GM21723 (cell line): ENCODE measurements around the gene MAGI1.

ENCODE experiments used
- ATAC-seq: cut with Tn5 transposase; IDR thresholded peaks from one replicate; pipeline ENCODE4 v1.9.1; 2021; ENCODE audit warnings: mild to moderate bottlenecking, moderate library complexity; ENCODE audit not compliant: unreplicated experiment

Gene MAGI1

GRCh38 chr3:66015841-66016240 lies 22.9 kb downstream of the MAGI1 start:
- no peak for ATAC-seq

DNA sequence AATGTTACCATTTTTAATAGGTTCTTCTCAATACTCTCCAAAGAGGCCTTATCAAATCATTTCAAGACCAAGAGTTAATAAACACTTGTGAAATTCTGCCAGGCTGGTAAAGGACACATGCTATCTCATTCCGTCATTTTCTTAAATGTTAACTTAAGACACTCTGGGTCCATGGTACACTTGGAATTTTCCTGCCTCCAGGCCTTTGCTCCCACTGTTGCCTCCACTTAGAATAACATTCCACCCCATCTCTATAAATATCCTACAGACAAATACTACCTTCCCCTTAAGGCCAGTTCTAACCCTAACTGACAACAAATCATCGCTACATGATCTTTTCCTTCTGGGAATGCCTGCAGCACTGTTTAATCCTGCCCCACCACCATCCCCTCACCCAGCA lies 24.1 kb downstream of the MAGI1 start:
- no peak for ATAC-seq

GRCh38 chr3:66014056-66014455 lies 24.7 kb downstream of the MAGI1 start:
- ATAC-seq: no peak

GRCh38 chr3:66012711-66013110 lies 26.0 kb downstream of the MAGI1 start:
- ATAC-seq: no peak

DNA sequence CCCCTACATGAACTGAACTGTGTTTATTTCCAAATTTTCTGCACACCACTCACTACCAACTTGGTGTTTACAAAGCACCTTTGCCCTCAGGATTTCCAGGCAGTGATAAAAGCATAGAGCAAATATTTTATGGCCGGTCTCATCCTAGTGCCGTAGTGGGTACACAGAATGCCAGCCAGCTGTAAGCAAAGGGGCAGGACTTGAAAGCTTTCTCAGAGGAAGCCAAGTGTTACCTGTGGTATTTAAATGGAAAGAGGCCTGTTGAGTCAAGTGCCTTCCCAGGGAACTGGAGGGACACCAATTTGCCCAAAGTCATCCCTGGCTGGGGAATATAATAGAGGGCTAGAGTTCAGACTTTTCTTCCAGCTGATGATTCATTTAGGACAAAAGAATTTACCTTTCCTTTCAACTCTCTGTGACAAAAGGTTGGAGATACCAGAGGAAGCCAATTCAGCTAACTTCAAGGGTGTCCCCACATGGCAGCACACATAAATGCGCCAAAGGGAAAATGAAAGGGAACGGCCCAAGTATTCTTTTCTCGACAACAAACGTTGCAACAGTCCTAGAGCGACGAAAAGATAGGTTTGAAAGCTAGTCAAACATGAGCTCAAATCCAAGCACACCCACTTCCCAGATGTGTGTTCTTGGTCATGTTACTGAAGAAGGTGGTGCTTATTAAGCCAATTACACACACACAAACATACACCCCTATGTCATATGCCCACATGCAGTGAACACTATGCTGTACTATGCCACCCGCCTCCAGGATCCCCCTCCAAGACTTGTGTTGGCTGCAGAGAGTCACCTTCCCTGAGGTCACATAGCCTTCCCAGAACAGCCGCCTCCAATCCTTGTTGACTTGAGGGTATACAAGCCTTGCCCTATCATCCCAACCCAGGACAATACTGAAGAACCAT lies 27.7 kb downstream of the MAGI1 start:
- ATAC-seq: no peak

DNA sequence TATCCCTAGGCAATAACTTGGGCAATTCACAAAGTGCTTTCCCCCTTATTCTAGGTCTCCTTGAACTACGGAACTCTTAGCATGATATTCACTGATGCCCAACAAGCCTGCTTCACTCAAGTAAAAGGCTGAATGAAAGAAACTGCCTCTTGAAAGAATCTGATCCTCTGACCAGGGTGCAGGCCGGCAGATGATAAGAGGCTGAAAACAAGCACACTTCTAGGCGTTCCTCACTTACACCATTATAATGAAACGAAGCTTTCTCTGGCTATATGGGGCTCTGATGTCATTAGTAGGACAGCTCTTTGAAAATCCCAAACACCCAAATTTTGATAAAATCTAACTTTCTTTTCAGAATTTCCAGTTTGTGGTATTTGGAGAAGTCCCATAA lies 28.4 kb downstream of the MAGI1 start:
- no peak for ATAC-seq

DNA sequence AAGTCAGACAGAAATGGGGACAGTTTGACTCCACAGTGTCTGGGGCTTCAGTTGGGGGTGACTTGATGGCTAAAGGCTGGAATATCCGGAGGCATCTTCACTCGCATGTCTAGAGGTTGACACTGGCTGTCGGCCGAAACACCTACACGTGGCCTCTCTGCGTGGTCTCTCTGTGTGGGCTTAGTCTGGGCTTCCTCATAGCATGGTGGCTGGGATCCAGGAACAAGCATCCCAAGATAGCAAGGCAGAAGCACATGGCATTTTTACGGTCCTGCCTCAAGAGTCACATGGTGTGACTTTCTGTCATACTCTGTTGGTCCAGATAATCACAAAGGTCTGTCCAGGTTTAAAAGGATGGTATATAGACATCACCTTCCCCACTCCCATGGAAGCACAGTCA lies 34.5 kb downstream of the MAGI1 start:
- no peak for ATAC-seq

DNA sequence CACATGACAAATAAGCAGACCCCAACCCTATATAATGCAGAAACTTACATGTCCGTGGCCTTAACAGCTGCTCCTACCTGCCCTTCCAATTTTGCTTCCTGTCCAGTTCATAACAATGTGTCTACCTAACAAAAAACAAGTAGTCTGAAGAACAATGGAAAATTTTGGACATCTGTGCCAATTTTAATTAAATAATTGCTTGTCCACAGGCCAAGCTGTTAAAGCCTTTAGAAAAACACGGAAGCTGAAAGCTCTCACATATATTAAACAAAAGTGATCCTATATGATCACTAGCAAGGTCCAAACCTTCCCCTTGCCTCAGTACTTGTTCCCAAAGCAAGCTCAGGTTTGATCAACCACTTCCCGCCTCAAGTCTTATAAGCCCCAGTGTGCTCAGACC lies 37.1 kb downstream of the MAGI1 start:
- ATAC-seq: no peak

- ATAC-seq: no peak
These were observed 38.2 kb downstream of the MAGI1 start for GRCh38 chr3:66000506-66000905.

DNA sequence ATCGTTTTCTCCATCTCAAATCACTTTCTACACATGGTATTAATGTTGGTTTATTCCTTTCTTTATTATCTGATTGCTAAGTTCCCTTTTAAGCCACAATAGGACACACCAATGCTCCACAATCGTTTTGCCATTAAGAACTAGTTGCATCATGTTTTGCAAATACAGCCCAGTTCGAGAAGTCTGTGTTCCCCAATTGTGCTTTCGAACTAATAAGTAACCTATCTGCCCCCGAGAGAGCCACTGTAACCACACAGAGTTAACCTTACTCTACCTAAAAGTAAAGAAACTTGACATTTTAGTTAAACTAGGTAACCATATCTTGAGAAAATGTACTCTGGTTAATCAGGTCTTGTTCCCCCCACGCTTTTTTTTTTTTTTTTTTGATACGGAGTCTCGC lies 39.1 kb downstream of the MAGI1 start:
- no peak for ATAC-seq

- ATAC-seq: no peak
These were observed 42.1 kb downstream of the MAGI1 start for GRCh38 chr3:65996589-65996988.

DNA sequence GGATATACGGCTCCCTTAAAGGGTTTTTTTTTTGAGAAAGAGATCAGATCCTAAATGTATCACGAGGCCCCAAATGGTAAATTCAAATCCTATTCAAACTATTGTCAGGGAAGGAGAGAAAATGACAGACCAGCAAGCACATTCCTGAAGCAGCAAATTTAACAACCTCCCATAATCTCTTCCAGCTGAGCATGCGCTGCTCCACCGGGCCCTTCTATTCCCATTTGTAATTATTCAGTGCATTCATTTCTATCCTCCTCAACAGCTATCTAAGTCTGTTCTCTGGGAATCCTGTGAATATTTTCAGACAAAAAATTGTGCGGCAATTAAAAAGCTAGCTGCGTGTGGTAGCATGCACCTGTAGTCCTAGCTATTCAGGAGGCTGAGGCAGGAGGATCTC lies 43.2 kb downstream of the MAGI1 start:
- no peak for ATAC-seq

- no peak for ATAC-seq
These were observed 43.7 kb downstream of the MAGI1 start for GRCh38 chr3:65995030-65995429.

DNA sequence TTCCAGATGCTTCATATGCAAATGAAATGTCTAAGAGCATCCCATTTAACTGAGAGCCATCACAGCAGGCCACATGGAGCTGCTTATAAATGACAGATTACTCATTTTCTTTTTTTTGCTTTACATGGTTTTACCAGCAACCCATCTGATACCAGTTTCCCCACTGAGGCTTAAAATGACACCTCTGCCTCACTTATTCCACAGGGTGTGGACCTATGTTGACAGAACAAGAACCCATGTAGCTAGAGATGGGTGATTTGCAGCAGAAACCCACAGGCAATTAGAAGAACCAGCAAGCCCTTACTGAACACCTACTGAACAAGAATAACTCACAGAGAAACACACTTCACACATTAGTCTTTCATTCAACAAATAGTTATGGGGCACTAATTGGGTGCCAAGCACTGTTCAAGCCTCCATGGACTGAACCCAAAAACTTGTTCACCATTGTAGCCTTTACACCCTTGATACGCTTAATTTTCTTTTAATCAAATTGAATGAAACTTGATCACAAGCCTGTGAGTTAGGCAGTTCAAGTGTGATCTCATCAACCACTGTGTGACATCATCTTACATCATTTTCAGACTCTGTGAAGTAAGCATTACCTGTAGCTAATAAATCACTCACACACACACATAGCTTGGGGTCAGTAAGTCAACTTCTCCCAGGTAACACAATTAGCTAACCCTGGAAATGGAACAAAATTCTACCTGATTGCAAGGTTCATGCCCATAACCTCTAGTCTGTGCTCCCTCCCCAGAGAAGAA lies 45.4 kb downstream of the MAGI1 start:
- ATAC-seq: no peak

- ATAC-seq: no peak
These were observed 46.6 kb downstream of the MAGI1 start for GRCh38 chr3:65992106-65992505.

DNA sequence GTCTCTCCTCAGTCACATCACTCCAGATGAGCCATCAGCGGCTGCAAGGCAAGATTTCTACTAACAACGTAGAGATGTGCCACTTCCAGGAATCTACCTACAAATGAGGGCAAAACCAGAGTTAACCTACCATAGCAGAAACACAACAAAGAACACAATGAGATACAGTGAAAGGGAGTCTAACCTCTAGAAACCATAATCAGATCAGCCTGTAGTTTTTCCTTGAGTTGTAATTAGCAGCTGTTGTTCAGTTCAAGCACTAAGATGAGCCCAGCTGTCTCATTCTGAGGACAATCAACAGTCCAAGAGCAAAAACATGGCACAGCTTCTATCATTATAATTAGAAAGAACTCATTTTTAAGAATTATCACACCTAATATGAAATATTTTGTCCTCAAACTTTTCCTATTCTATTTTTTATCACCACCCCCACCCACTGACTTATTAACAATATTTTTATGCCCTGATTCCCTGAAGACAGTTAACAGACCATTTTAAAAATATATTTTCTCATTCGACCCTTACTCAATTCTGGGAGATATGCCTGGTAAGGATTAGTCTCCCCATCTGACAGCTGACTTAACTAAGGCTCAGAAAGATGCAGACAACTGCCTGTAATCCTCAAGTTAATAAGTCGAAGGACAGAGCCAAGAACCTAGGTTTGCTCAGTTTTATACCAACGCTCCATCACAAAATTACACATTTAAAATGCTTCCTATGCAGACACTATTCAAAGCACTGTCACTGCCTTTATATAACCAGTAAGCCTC lies 50.1 kb downstream of the MAGI1 start:
- ATAC-seq: no peak

DNA sequence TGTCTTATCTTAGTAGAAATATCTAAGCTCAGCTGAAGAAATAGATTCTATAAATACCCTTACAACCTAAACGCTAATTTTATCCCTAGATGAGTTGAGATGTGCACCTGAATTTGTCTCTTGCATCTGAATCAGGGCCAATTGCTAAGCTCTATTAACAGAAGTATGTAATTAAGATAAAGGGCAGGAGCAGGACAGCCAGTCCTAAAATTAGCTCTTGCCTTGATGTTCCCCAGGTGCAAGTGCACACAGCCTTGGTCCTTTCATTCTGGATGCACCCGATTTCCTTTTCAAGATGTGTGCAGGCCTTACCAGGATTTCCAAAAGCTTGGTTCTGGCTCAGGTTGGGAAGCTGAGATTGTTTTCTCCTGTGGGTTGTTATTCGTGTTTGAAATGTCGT lies 52.4 kb downstream of the MAGI1 start:
- no peak for ATAC-seq

- no peak for ATAC-seq
These were observed 53.7 kb downstream of the MAGI1 start for GRCh38 chr3:65984975-65985374.

- no peak for ATAC-seq
These were observed 55.6 kb downstream of the MAGI1 start for GRCh38 chr3:65983100-65983499.

DNA sequence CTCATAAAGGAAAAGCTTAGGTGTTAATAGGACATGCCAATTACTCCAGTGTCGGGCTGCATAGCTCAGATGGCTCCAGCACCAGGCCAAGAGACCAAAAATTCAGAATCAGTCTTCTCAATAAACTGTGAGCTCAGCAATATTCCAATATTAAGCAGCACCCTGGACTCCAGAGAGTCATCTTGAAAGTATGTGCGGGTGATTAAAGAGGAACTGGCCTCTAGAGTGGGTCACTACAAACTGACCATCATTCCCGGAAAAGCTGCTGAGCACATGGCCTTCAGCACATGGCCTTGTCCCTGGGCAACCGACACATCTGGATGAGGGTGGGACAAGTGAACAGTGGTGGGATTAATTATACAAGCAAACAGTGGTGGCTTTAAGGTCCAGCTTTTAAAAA lies 59.0 kb downstream of the MAGI1 start:
- no peak for ATAC-seq

- no peak for ATAC-seq
These were observed 59.6 kb downstream of the MAGI1 start for GRCh38 chr3:65979162-65979561.
